Coronary artery (tissue), 2 donors: Measurements from ENCODE around the gene RNH1.

ENCODE experiments used
- DNase-seq: peaks from one replicate; pipeline ENCODE4 v3.0.0-alpha.2; 2017; ENCODE audit warnings: low spot score
- H3K27ac ChIP-seq, 2 donors: fragments of 200-600 bp; sonication (generic); one replicate each; pipeline ENCODE4 v1.5.1; 2016 to 2019
- H3K4me3 ChIP-seq: fragments of 200-600 bp; sonication (generic); 2 replicates; pipeline ENCODE4 v1.5.1; 2016; ENCODE audit warnings: mild to moderate bottlenecking, moderate library complexity
- TF ChIP-seq, protein P1 (sequence below): fragments of 200-600 bp; sonication (generic); IDR thresholded peaks from one replicate; pipeline ENCODE4 v1.5.1; 2019; ENCODE audit warnings: antibody characterized with exemption

The RNH1 gene

GRCh38 chr11:454801-455565 is 52.1 kb downstream of the RNH1 start:
- Histone ChIP-seq H3K4me3 (no peak overlapping the region), H3K27ac (no peak overlapping the region)
- DNase-seq, result no peak
- TF ChIP-seq, protein P1, sequence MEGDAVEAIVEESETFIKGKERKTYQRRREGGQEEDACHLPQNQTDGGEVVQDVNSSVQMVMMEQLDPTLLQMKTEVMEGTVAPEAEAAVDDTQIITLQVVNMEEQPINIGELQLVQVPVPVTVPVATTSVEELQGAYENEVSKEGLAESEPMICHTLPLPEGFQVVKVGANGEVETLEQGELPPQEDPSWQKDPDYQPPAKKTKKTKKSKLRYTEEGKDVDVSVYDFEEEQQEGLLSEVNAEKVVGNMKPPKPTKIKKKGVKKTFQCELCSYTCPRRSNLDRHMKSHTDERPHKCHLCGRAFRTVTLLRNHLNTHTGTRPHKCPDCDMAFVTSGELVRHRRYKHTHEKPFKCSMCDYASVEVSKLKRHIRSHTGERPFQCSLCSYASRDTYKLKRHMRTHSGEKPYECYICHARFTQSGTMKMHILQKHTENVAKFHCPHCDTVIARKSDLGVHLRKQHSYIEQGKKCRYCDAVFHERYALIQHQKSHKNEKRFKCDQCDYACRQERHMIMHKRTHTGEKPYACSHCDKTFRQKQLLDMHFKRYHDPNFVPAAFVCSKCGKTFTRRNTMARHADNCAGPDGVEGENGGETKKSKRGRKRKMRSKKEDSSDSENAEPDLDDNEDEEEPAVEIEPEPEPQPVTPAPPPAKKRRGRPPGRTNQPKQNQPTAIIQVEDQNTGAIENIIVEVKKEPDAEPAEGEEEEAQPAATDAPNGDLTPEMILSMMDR, result no peak

DNA sequence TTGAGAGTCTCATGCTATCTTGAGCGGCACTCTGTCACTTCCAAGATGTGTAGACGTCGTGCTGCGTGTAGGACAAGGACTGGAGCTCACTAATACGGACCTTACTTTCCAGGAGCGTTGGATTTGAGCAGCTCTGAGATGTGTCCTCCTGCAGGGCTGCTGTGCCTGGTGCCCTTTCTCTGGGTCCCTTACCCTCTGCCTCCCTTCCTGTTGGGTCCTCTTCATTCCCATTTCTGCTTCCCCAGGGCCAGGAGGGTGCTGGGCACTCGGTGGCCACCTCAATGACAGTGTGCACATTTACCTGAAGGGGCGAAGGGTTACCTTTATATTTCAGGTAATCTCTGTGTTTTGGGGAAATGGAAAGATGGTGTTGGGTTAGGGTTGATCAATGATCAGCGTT is 53.0 kb downstream of the RNH1 start:
- H3K4me3 ChIP-seq, result no peak overlapping the region
- TF ChIP-seq, protein P1, result no peak

GRCh38 chr11:453564-453963 is 53.5 kb downstream of the RNH1 start:
- TF ChIP-seq, protein P1, result no peak
- Histone ChIP-seq H3K4me3 (no peak overlapping the region), H3K27ac (no peak overlapping the region)
- no peak for DNase-seq

More for the DNA sequence above, 53.0 kb downstream of the RNH1 start:
- no peak for DNase-seq
- H3K27ac ChIP-seq, result no peak overlapping the region

- H3K4me3 ChIP-seq, result no peak overlapping the region
- TF ChIP-seq, protein P1, result no peak
- no peak overlapping the region for H3K27ac ChIP-seq
- no peak for DNase-seq
Observed at GRCh38 chr11:452916-453527, 54.0 kb downstream of the RNH1 start.

DNA sequence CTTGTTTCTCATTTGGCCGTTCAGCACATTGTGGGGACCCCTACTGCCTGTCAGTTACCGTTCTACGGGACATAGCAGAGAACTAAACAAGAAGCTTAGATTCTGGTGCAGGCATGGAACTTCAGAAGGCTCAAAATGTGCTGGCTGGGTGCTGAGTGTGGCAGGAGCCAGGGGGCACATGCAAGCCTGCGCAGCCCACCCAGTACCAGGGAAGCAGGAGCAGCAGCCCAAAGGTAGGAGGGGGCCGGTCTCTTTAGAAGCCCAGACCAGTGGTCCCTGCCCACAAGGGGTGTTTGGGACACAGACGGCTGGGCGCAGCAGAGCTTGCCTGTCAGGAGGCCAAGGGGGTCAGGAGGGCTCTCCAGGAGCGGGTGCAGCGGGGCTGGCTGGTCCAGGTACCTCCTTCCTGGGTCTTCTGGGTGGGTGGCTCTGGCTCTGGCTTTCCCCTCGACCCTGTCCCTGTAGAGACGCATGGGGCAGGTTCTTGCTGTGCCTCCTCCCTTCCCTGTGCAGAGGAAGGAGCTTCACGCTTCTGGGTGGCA is 54.8 kb downstream of the RNH1 start:
- no peak overlapping the region for H3K4me3 ChIP-seq
- DNase-seq, result no peak
- TF ChIP-seq, protein P1, result no peak
- no peak overlapping the region for H3K27ac ChIP-seq

DNA sequence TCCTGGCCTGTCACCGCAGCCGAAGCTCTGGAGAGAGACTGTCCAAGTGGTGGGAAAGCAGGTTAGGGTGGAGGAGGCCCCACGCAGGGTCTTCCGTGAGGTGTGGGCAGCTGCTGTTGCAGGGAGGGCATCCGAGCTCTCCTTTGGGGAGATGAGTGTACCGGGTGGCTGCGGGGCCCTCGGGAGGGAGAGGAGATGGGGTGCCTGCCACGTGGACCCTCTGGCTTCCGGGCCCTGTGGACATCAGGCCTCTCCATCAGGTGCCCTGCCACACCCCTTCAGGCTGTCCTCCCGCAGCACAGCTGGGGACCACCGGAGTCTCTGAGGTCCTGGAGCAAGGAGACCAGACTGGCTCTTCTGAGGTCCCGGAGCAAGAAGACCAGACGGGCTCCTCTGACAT is 55.3 kb downstream of the RNH1 start:
- TF ChIP-seq, protein P1, result no peak
- no peak for DNase-seq
- Histone ChIP-seq H3K27ac (peak overlapping the region in 1 of 2 donors; percentile 93), H3K4me3 (peak overlapping the region; percentile 96)
